ENCODE measurements around the gene CAMTA1.

DNA sequence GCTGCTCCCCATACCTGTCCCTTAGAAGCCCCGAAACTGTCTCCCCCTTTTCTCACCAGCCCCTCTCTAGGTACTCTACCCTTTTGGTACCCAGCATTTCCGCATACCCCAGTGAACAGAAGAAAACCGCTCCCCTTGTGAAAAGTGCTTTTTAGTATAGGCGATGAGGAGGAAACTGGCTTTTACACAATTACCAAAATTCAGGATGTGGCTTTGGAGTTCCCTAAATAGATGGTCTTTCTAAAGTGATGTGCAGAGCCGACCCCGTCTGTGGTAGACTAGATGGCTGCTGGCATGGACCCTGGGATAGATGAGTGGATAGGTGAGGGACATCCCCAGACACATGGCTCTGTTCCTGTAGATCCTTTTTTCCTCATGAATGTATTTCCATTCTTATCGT lies 996.2 kb downstream of the CAMTA1 start:
- TF ChIP-seq EZH2 (IDR thresholded peaks at IDR 0.05) (no peak), CTCF (IDR thresholded peaks at IDR 0.05) (no peak), EZH2phosphoT487 (IDR thresholded peaks at IDR 0.05) (no peak)

All from neural progenitor cell (in vitro differentiated cells).